Keratinocyte (primary cell): ENCODE data around the gene FGD4. TPM values are rescaled to one million over a fixed set of nuclear protein-coding genes. Genes with fewer than 3 reads are reported as not detected.
A peak's percentile ranks its signal among the peaks of the same experiment; 100 is the strongest.

Source experiments
- DNase-seq: peaks from one replicate; pipeline ENCODE4 v3.0.0-alpha.2; 2011; ENCODE audit warnings: low read depth, missing footprints, low spot score
- FAIRE-seq: peaks from 2 replicates; lab custom pipeline; 2011; peaks lifted over from hg19 to GRCh38; lab: Jason Lieb, UNC
- H2AFZ ChIP-seq: 2 replicates; pipeline ENCODE4 v1.6.0; 2012; ENCODE audit warnings: low read length, control low read depth, inconsistent platforms; ENCODE audit not compliant: control insufficient read depth
- H3K27ac ChIP-seq: 2 replicates; pipeline ENCODE4 v1.5.1; 2011; ENCODE audit warnings: low read length; ENCODE audit not compliant: control insufficient read depth, insufficient read depth
- H3K27me3 ChIP-seq: 3 replicates; pipeline ENCODE4 v1.6.0; 2011; ENCODE audit warnings: low read length; ENCODE audit not compliant: control insufficient read depth, insufficient read depth; ENCODE audit errors: extremely low read depth
- H3K36me3 ChIP-seq, 2 experiments: 2 replicates in 1 of 2; 3 replicates in 1 of 2; pipeline ENCODE4 v1.5.1; 2011; ENCODE audit warnings: low read length in 2 of 2, mild to moderate bottlenecking in 1 of 2; ENCODE audit not compliant: control insufficient read depth in 2 of 2, insufficient read depth in 2 of 2; ENCODE audit errors: extremely low read depth in 1 of 2
- H3K4me1 ChIP-seq: 3 replicates; pipeline ENCODE4 v1.5.1; 2011; ENCODE audit warnings: low read length; ENCODE audit not compliant: control insufficient read depth, insufficient read depth; ENCODE audit errors: extremely low read depth
- H3K4me2 ChIP-seq: 3 replicates; pipeline ENCODE4 v1.6.0; 2011; ENCODE audit warnings: low read depth, low read length; ENCODE audit not compliant: control insufficient read depth, insufficient read depth; ENCODE audit errors: extremely low read depth
- H3K4me3 ChIP-seq, 3 experiments: fragments of 200-600 bp in 1 of 3; sonication (generic) in 1 of 3; 2 replicates in 2 of 3; 3 replicates in 1 of 3; pipeline ENCODE4 v1.5.1; 2011 to 2016; ENCODE audit warnings: low read length in 3 of 3, mild to moderate bottlenecking in 3 of 3, control low read depth in 2 of 3, inconsistent platforms in 1 of 3, low read depth in 1 of 3, mixed read lengths in 1 of 3, mixed run types in 1 of 3, moderate library complexity in 1 of 3; ENCODE audit not compliant: control insufficient read depth in 2 of 3, insufficient read depth in 2 of 3; ENCODE audit errors: extremely low read depth in 1 of 3
- H3K79me2 ChIP-seq: 2 replicates; pipeline ENCODE4 v1.6.0; 2012; ENCODE audit warnings: low read length; ENCODE audit not compliant: control insufficient read depth, insufficient read depth
- H3K9ac ChIP-seq: 3 replicates; pipeline ENCODE4 v1.6.0; 2011; ENCODE audit warnings: low read length; ENCODE audit not compliant: control insufficient read depth, insufficient read depth; ENCODE audit errors: extremely low read depth
- H3K9me1 ChIP-seq: 3 replicates; pipeline ENCODE4 v1.6.0; 2011; ENCODE audit warnings: low read length; ENCODE audit not compliant: control insufficient read depth, insufficient read depth; ENCODE audit errors: extremely low read depth
- H3K9me3 ChIP-seq: 2 replicates; pipeline ENCODE4 v1.5.1; 2012; ENCODE audit warnings: low read depth, low read length; ENCODE audit not compliant: control insufficient read depth
- H4K20me1 ChIP-seq: 3 replicates; pipeline ENCODE4 v1.6.0; 2011; ENCODE audit warnings: low read length; ENCODE audit not compliant: control insufficient read depth, insufficient read depth; ENCODE audit errors: extremely low read depth
- EZH2 ChIP-seq: IDR thresholded peaks from one replicate; pipeline ENCODE4 v1.6.1; 2012; ENCODE audit warnings: inconsistent platforms, mild to moderate bottlenecking, low read length, moderate library complexity
- dilution Hi-C: fragments of 300-500 bp; cut with MboI; formaldehyde crosslinking; loops from one replicate; pipeline ENCODE4 v1.7.0; 2020; ENCODE audit warnings: low sequenced_read_pairs; ENCODE audit not compliant: extremely low pct_ligation_motif_present
- polyA plus RNA-seq, 5 experiments: library from polyadenylated mRNA; depleted of rRNA in 3 of 5; stranded (reverse) in 3 of 5; stranded (forward) in 1 of 5; unstranded in 1 of 5; fragments of >200 nt; gene quantifications; 1 replicate in 1 of 5; 2 replicates in 3 of 5; 3 replicates in 1 of 5; pipeline versions ENCODE4 v1.2.1 to v1.2.3, GENCODE V29; 2011 to 2012; ENCODE audit warnings: missing spikeins in 2 of 5, low read depth in 1 of 5, low replicate concordance in 1 of 5
- TF ChIP-seq, protein P1 (sequence below), 3 experiments: IDR thresholded peaks in 1 of 3; conservative IDR thresholded peaks in 1 of 3; optimal IDR thresholded peaks in 1 of 3; 2 replicates in 2 of 3; 3 replicates in 1 of 3; pipeline versions ENCODE3 to v1.5.1; 2011; ENCODE audit warnings: low read length in 3 of 3, mild to moderate bottlenecking in 3 of 3, moderate library complexity in 2 of 3, control low read depth in 1 of 3, inconsistent platforms in 1 of 3; ENCODE audit not compliant: insufficient read depth in 2 of 3; ENCODE audit errors: extremely low read depth in 1 of 3

FGD4 gene
- polyA plus RNA-seq, 1 donor (not counting 4 experiments of a cell fraction or from before 2014, with no cell fraction given) = 10.5 TPM

DNA sequence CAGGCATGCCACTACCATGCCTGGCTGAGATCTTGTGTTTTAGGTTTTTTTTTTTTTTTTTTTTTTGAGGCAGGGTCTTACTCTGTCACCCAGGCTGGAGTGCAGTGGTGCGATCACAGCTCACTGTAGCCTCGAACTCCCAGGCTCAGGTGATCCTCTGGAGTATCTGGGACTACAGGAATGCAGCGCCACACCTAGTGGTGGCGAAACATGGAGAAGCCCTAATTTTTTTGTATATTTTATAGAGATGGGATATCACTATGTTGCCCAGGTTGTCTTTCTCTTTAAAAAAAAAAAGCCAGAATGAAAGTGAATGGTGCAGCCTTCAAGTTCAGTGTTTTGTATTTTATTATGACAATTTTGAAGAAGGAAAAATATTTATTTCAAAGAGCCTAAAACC, 44.1 kb downstream of the FGD4 start:
- Histone ChIP-seq H2AFZ (no peak overlapping the region), H3K27ac (no peak overlapping the region), H3K4me3 (no peak overlapping the region), H3K36me3 (peaks cover 0 to 4% of the 10 kb centered on the region in 2 experiments), H3K27me3 (no peaks in the 10 kb centered on the region), H3K4me1 (peaks cover 70% of the 10 kb centered on the region), H4K20me1 (no peaks in the 10 kb centered on the region), H3K4me2 (no peak overlapping the region), H3K9me1 (peaks cover 5% of the 10 kb centered on the region), H3K79me2 (peaks cover 79% of the 10 kb centered on the region), H3K9me3 (no peaks in the 10 kb centered on the region), H3K9ac (no peak overlapping the region)
- dilution Hi-C loops = no loop called here
- no peak for DNase-seq
- FAIRE-seq = no peak
- TF ChIP-seq, protein P1, sequence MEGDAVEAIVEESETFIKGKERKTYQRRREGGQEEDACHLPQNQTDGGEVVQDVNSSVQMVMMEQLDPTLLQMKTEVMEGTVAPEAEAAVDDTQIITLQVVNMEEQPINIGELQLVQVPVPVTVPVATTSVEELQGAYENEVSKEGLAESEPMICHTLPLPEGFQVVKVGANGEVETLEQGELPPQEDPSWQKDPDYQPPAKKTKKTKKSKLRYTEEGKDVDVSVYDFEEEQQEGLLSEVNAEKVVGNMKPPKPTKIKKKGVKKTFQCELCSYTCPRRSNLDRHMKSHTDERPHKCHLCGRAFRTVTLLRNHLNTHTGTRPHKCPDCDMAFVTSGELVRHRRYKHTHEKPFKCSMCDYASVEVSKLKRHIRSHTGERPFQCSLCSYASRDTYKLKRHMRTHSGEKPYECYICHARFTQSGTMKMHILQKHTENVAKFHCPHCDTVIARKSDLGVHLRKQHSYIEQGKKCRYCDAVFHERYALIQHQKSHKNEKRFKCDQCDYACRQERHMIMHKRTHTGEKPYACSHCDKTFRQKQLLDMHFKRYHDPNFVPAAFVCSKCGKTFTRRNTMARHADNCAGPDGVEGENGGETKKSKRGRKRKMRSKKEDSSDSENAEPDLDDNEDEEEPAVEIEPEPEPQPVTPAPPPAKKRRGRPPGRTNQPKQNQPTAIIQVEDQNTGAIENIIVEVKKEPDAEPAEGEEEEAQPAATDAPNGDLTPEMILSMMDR (optimal IDR thresholded peaks at IDR 0.05 in 1 of 3, IDR thresholded peaks at IDR 0.05 in 1 of 3, conservative IDR thresholded peaks at IDR 0.05 in 1 of 3; ENCODE audit: extremely low read depth in 1 of 3, insufficient read depth in 2 of 3, low read length in 3 of 3) = no peak
- TF ChIP-seq EZH2 = no peak

DNA sequence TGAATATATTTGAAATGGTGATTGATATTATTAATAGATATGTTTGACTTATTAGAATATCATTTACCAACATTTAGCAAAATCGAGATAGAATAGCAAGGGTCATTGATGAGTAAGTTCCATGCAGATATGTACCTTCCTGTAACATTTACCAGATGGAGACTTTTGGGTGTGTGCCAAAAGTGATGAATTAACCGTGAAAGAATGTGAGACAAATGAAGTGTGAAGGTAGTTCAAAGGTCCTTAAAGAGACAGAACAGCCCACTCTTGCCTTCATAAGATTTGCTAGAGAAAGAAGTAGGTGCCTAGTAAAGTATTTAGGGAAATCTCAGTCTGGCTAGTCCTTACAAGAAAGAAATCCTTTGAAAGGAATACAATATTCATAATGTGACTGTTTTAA, 45.5 kb downstream of the FGD4 start:
- H3K36me3 ChIP-seq = peaks cover 0 to 4% of the 10 kb centered on the region in 2 experiments
- no peak overlapping the region for H3K4me3 ChIP-seq
- no peaks in the 10 kb centered on the region for H3K27me3 ChIP-seq
- peaks cover 74% of the 10 kb centered on the region for H3K79me2 ChIP-seq
- H4K20me1 ChIP-seq = no peaks in the 10 kb centered on the region
- DNase-seq = peak; percentile 60
- TF ChIP-seq, protein P1 (optimal IDR thresholded peaks at IDR 0.05 in 1 of 3, IDR thresholded peaks at IDR 0.05 in 1 of 3, conservative IDR thresholded peaks at IDR 0.05 in 1 of 3; ENCODE audit: extremely low read depth in 1 of 3, insufficient read depth in 2 of 3, low read length in 3 of 3) = no peak
- TF ChIP-seq EZH2 = no peak
- H2AFZ ChIP-seq = no peak overlapping the region
- peak overlapping the region; percentile 24 for H3K27ac ChIP-seq
- no peaks in the 10 kb centered on the region for H3K9me3 ChIP-seq
- peaks cover 5% of the 10 kb centered on the region for H3K9me1 ChIP-seq
- FAIRE-seq = peak; percentile 72
- no peak overlapping the region for H3K4me2 ChIP-seq
- dilution Hi-C loops = no loop called here
- peaks cover 68% of the 10 kb centered on the region for H3K4me1 ChIP-seq
- no peak overlapping the region for H3K9ac ChIP-seq
